H9 (cell line): ENCODE results near the gene DPH7. TPM values are rescaled to one million over a fixed set of nuclear protein-coding genes. Genes with fewer than 3 reads are reported as not detected.

Source experiments
- DNase-seq: peaks from one replicate; pipeline ENCODE4 v3.0.0-alpha.2; 2017
- H2AFZ ChIP-seq: one replicate; pipeline ENCODE4 v1.6.1; 2013; ENCODE audit warnings: mild to moderate bottlenecking, low read length, control low read depth, moderate library complexity
- H2AK5ac ChIP-seq: 2 replicates; pipeline ENCODE4 v1.6.1; 2013; ENCODE audit warnings: low read length, control low read depth, mixed read lengths; ENCODE audit not compliant: insufficient read length
- H2BK120ac ChIP-seq: one replicate; pipeline ENCODE4 v1.6.1; 2013; ENCODE audit warnings: low read depth, mild to moderate bottlenecking, low read length, control low read depth, inconsistent platforms; ENCODE audit not compliant: poor library complexity, severe bottlenecking
- H2BK12ac ChIP-seq: 2 replicates; pipeline ENCODE4 v1.6.1; 2013; ENCODE audit warnings: low read length, control low read depth, mixed read lengths, low read depth; ENCODE audit not compliant: insufficient read length
- H2BK15ac ChIP-seq: 2 replicates; pipeline ENCODE4 v1.6.1; 2013; ENCODE audit warnings: low read depth, low read length, control low read depth
- H2BK20ac ChIP-seq: one replicate; pipeline ENCODE4 v1.6.1; 2013; ENCODE audit warnings: low read depth, mild to moderate bottlenecking, low read length, control low read depth, inconsistent platforms; ENCODE audit not compliant: poor library complexity, severe bottlenecking
- H2BK5ac ChIP-seq: 2 replicates; pipeline ENCODE4 v1.6.1; 2013; ENCODE audit warnings: low read length, control low read depth, mixed read lengths; ENCODE audit not compliant: insufficient read length
- H3K14ac ChIP-seq: 2 replicates; pipeline ENCODE4 v1.6.1; 2013; ENCODE audit warnings: low read length, control low read depth; ENCODE audit not compliant: insufficient read depth
- H3K18ac ChIP-seq: 2 replicates; pipeline ENCODE4 v1.6.1; 2013; ENCODE audit warnings: low read depth, mild to moderate bottlenecking, mixed read lengths, low read length, control low read depth; ENCODE audit not compliant: insufficient read length
- H3K23ac ChIP-seq: 2 replicates; pipeline ENCODE4 v1.6.1; 2013; ENCODE audit warnings: low read length, control low read depth, mixed read lengths, low read depth; ENCODE audit not compliant: insufficient read length
- H3K23me2 ChIP-seq: 2 replicates; pipeline ENCODE4 v1.6.1; 2013; ENCODE audit warnings: low read depth, mild to moderate bottlenecking, mixed read lengths, low read length, control low read depth; ENCODE audit not compliant: insufficient read length, poor library complexity, severe bottlenecking
- H3K27ac ChIP-seq: 2 replicates; pipeline ENCODE4 v1.5.1; 2013; ENCODE audit warnings: low read length, control low read depth, mixed read lengths, low read depth; ENCODE audit not compliant: insufficient read length
- H3K27me3 ChIP-seq: 2 replicates; pipeline ENCODE4 v1.6.1; 2013; ENCODE audit warnings: low read length, control low read depth, inconsistent platforms; ENCODE audit not compliant: insufficient read depth
- H3K4ac ChIP-seq: 2 replicates; pipeline ENCODE4 v1.6.1; 2013; ENCODE audit warnings: low read depth, mild to moderate bottlenecking, control low read depth, inconsistent platforms, low read length, moderate library complexity
- H3K4me1 ChIP-seq: 2 replicates; pipeline ENCODE4 v1.6.1; 2013; ENCODE audit warnings: low read length, control low read depth, inconsistent platforms; ENCODE audit not compliant: insufficient read depth
- H3K4me2 ChIP-seq: 2 replicates; pipeline ENCODE4 v1.6.1; 2013; ENCODE audit warnings: low read length, control low read depth, mixed read lengths; ENCODE audit not compliant: insufficient read length, insufficient read depth
- H3K56ac ChIP-seq: 2 replicates; pipeline ENCODE4 v1.6.1; 2013; ENCODE audit warnings: low read depth, mild to moderate bottlenecking, mixed read lengths, low read length, control low read depth; ENCODE audit not compliant: insufficient read length
- H3K79me1 ChIP-seq: 2 replicates; pipeline ENCODE4 v1.6.1; 2013; ENCODE audit warnings: low read depth, mild to moderate bottlenecking, moderate library complexity, low read length, control low read depth, inconsistent platforms; ENCODE audit not compliant: insufficient read depth, poor library complexity, severe bottlenecking
- H3K79me2 ChIP-seq: 2 replicates; pipeline ENCODE4 v1.6.1; 2013; ENCODE audit warnings: low read length, control low read depth, inconsistent platforms; ENCODE audit not compliant: insufficient read depth
- H3K9ac ChIP-seq: 2 replicates; pipeline ENCODE4 v1.6.1; 2013; ENCODE audit warnings: low read length, control low read depth, mixed read lengths; ENCODE audit not compliant: insufficient read length; ENCODE audit errors: extremely low read depth
- H3K9me3 ChIP-seq: one replicate; pipeline ENCODE4 v1.6.1; 2013; ENCODE audit warnings: low read depth, low read length, inconsistent platforms; ENCODE audit not compliant: control insufficient read depth
- H3T11ph ChIP-seq: one replicate; pipeline ENCODE4 v1.6.1; 2013; ENCODE audit warnings: mild to moderate bottlenecking, low read length, control low read depth, inconsistent platforms
- H4K20me1 ChIP-seq: one replicate; pipeline ENCODE4 v1.6.1; 2013; ENCODE audit not compliant: control insufficient read depth, insufficient read length, insufficient read depth
- H4K5ac ChIP-seq: 2 replicates; pipeline ENCODE4 v1.6.1; 2013; ENCODE audit warnings: low read depth, mild to moderate bottlenecking, mixed read lengths, low read length, control low read depth; ENCODE audit not compliant: insufficient read length
- H4K8ac ChIP-seq: replicated peaks from 2 replicates; pipeline ENCODE4 v1.6.1; 2013; ENCODE audit warnings: low read length, control low read depth, mixed read lengths, low read depth; ENCODE audit not compliant: insufficient read length
- H4K91ac ChIP-seq: 2 replicates; pipeline ENCODE4 v1.6.1; 2013; ENCODE audit warnings: low read depth, mild to moderate bottlenecking, moderate library complexity, mixed read lengths, low read length, control low read depth; ENCODE audit not compliant: insufficient read length
- H3K27ac Mint-ChIP-seq, 3 experiments: 2 replicates in 2 of 3; 3 replicates in 1 of 3; pipeline ENCODE4 v1.8.0; 2020 to 2021; ENCODE audit warnings: mixed read lengths in 3 of 3, mild to moderate bottlenecking in 1 of 3, moderate library complexity in 1 of 3
- H3K27me3 Mint-ChIP-seq: 2 replicates; pipeline ENCODE4 v1.8.0; 2021; ENCODE audit warnings: low read depth, mild to moderate bottlenecking, moderate library complexity, mixed read lengths
- H3K36me3 Mint-ChIP-seq, 3 experiments: 2 replicates in 2 of 3; 3 replicates in 1 of 3; pipeline ENCODE4 v1.8.0; 2020 to 2021; ENCODE audit warnings: low read depth in 3 of 3, mixed read lengths in 3 of 3; ENCODE audit not compliant: insufficient read depth in 1 of 3
- H3K4me1 Mint-ChIP-seq, 2 experiments: 2 replicates each; pipeline ENCODE4 v1.8.0; 2020; ENCODE audit warnings: mixed read lengths in 2 of 2
- H3K4me3 Mint-ChIP-seq, 2 experiments: 2 replicates in 1 of 2; 3 replicates in 1 of 2; pipeline ENCODE4 v1.8.0; 2020 to 2021; ENCODE audit warnings: mild to moderate bottlenecking in 2 of 2, mixed read lengths in 2 of 2, moderate library complexity in 1 of 2
- H3K9me3 Mint-ChIP-seq, 2 experiments: 2 replicates in 1 of 2; 3 replicates in 1 of 2; pipeline ENCODE4 v1.8.0; 2020; ENCODE audit warnings: mild to moderate bottlenecking in 2 of 2, mixed read lengths in 2 of 2, moderate library complexity in 1 of 2
- WGBS: extraction: QIAGEN DNeasy Blood & Tissue Kit; methylation state at CpG from one replicate; pipeline ENCODE4 v1.1.7; 2013; ENCODE audit warnings: missing lambda C conversion rate, low lambda C conversion rate, mixed read lengths; ENCODE audit not compliant: insufficient read length; ENCODE audit errors: extremely low coverage; 5-methylcytosine and 5-hydroxymethylcytosine counted together
- total RNA-seq: library from RNA; stranded (reverse); gene quantifications from 2 replicates; pipeline ENCODE4 v1.2.1, GENCODE V29; 2021
- TF ChIP-seq, protein P1 (sequence below): fragments of 200-600 bp; sonication (generic); conservative IDR thresholded peaks from 3 replicates; pipeline ENCODE4 v1.8.0; 2021; ENCODE audit warnings: antibody characterized with exemption, mild to moderate bottlenecking

DPH7 gene
- total RNA-seq, 1 experiment from 2014 or later: 51.3 TPM

DNA sequence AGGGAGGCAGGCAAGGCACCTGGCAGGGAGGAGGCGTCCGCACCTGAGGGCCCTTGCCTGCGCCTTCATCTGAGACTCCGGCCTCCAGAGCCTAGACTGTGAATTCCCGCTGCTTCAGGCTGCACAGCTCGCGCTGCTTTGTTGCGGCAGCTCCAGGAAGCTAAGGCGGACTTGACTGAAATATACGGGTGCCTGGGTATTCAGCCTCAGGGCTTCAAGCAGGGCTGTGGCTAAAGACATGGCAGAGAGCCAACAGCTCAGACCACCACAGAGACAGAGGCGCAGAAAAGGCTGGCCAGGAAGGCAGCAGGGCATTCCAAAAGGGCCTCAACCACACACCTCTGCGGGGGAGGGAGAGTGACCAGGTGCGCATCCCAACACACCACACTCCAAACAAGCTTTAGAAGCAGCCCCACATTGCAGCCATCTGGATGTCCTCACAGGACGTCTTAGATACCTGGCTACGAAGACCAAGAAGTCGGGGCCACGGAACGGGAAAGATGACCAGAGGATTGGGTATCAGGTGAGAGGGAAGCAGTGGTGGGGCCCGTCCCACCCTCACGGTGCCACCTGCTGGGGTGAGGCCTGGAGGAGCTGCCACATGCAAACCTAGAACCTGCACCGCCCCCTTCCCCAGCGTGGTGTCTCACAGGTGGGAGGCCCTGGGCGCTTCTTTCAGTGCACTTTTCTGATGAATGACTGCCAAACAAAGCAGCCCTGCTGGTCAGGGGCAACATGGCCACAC, 1.7 kb upstream of the DPH7 start:
- Mint-ChIP-seq H3K27me3 (no peaks in the 10 kb centered on the region), H3K9me3 (no peaks in the 10 kb centered on the region), H3K27ac (peak overlapping the region in 2 of 3 experiments; percentile 44 to 69; a peak in 2 of 7 replicates), H3K36me3 (peaks cover 21 to 72% (median 53%) of the 10 kb centered on the region in 3 experiments), H3K4me3 (no peak overlapping the region), H3K4me1 (peaks cover 29 to 40% of the 10 kb centered on the region in 2 experiments)
- no peaks in the 10 kb centered on the region for H3K27me3 ChIP-seq
- WGBS: no CpG with 5 or more reads among the region's 23 CpGs
- H3K79me1 ChIP-seq: peaks cover 8% of the 10 kb centered on the region
- H3K23me2 ChIP-seq: peaks cover 12% of the 10 kb centered on the region
- H2AK5ac ChIP-seq: no peak overlapping the region
- no peak overlapping the region for H2BK15ac ChIP-seq
- no peak overlapping the region for H2AFZ ChIP-seq
- DNase-seq: peak; percentile 43
- H3K79me2 ChIP-seq: peaks cover 10% of the 10 kb centered on the region; the same call in 1 of the 2 replicates
- no peak overlapping the region; the same call in 1 of the 2 replicates for H3K14ac ChIP-seq
- no peak overlapping the region for H2BK120ac ChIP-seq
- H2BK5ac ChIP-seq: no peak overlapping the region
- no peak overlapping the region for H4K91ac ChIP-seq
- TF ChIP-seq, protein P1, sequence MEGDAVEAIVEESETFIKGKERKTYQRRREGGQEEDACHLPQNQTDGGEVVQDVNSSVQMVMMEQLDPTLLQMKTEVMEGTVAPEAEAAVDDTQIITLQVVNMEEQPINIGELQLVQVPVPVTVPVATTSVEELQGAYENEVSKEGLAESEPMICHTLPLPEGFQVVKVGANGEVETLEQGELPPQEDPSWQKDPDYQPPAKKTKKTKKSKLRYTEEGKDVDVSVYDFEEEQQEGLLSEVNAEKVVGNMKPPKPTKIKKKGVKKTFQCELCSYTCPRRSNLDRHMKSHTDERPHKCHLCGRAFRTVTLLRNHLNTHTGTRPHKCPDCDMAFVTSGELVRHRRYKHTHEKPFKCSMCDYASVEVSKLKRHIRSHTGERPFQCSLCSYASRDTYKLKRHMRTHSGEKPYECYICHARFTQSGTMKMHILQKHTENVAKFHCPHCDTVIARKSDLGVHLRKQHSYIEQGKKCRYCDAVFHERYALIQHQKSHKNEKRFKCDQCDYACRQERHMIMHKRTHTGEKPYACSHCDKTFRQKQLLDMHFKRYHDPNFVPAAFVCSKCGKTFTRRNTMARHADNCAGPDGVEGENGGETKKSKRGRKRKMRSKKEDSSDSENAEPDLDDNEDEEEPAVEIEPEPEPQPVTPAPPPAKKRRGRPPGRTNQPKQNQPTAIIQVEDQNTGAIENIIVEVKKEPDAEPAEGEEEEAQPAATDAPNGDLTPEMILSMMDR: no peak
- peaks cover 4% of the 10 kb centered on the region; the same call in 1 of the 2 replicates for H3K4me1 ChIP-seq
- H4K5ac ChIP-seq: no peak overlapping the region
- H3K56ac ChIP-seq: no peak overlapping the region
- no peak overlapping the region for H3K23ac ChIP-seq
- H3K9ac ChIP-seq: no peak overlapping the region
- H3K4ac ChIP-seq: no peak overlapping the region
- no peak overlapping the region for H3T11ph ChIP-seq
- no peak overlapping the region for H2BK20ac ChIP-seq
- no peak overlapping the region for H4K8ac ChIP-seq
- H3K9me3 ChIP-seq: no peaks in the 10 kb centered on the region
- H4K20me1 ChIP-seq: no peaks in the 10 kb centered on the region
- no peak overlapping the region for H3K18ac ChIP-seq
- no peak overlapping the region for H2BK12ac ChIP-seq
- H3K4me2 ChIP-seq: no peak overlapping the region
- no peak overlapping the region for H3K27ac ChIP-seq
